B cell (primary cell): Measurements from ENCODE around the gene KLHL41.

ENCODE experiments used
- EZH2 ChIP-seq: IDR thresholded peaks from 2 replicates; pipeline ENCODE4 v1.6.1; 2012; ENCODE audit warnings: borderline replicate concordance, low read depth, mild to moderate bottlenecking, moderate library complexity, low read length; ENCODE audit not compliant: insufficient read depth, poor library complexity, severe bottlenecking
- TF ChIP-seq, protein P1 (sequence below): fragments of 200-600 bp; IDR thresholded peaks from one replicate; pipeline ENCODE4 v1.8.0; 2022; ENCODE audit warnings: antibody characterized with exemption, mild to moderate bottlenecking

DNA sequence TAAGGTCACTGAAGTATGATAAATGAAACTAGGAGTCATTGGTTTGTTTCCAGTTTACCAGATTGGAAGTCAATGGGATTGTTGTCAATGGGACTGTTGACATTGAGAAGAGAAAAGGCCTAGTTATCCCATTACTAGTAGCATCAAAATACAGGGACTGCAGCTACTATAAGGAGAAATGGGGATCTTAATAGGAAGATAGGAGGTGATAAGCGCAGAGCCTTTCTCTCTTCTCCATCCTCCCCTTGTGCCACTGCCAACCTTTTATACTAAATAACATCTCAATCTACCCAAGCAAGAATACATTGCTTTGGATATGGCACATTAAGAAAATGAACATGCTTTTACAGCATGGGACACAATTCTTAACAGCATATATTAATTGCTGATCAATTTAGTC, 40.7 kb upstream of the KLHL41 start:
- TF ChIP-seq, protein P1, sequence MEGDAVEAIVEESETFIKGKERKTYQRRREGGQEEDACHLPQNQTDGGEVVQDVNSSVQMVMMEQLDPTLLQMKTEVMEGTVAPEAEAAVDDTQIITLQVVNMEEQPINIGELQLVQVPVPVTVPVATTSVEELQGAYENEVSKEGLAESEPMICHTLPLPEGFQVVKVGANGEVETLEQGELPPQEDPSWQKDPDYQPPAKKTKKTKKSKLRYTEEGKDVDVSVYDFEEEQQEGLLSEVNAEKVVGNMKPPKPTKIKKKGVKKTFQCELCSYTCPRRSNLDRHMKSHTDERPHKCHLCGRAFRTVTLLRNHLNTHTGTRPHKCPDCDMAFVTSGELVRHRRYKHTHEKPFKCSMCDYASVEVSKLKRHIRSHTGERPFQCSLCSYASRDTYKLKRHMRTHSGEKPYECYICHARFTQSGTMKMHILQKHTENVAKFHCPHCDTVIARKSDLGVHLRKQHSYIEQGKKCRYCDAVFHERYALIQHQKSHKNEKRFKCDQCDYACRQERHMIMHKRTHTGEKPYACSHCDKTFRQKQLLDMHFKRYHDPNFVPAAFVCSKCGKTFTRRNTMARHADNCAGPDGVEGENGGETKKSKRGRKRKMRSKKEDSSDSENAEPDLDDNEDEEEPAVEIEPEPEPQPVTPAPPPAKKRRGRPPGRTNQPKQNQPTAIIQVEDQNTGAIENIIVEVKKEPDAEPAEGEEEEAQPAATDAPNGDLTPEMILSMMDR = no peak
- no peak for TF ChIP-seq EZH2
